LNCaP clone FGC (cell line): ENCODE results near the gene GTPBP4.

Experiments used
- DNase-seq: peaks from one replicate; pipeline ENCODE4 v3.0.0-alpha.2; 2011; ENCODE audit warnings: low read depth
- H3K4me3 ChIP-seq: 2 replicates; pipeline ENCODE4 v1.5.1; 2011; ENCODE audit warnings: mild to moderate bottlenecking, low read depth, low read length, control low read depth
- CTCF ChIP-seq: IDR thresholded peaks from 2 replicates; pipeline ENCODE4 v1.5.1; 2012; ENCODE audit warnings: mild to moderate bottlenecking; ENCODE audit not compliant: control insufficient read depth, insufficient read depth; ENCODE audit errors: extremely low read depth

The GTPBP4 gene

GRCh38 chr10:972763-973162 lies 15.5 kb upstream of the GTPBP4 start:
- no peak for DNase-seq
- no peak overlapping the region for H3K4me3 ChIP-seq
- no peak for TF ChIP-seq CTCF

GRCh38 chr10:974038-974784 lies 14.0 kb upstream of the GTPBP4 start:
- DNase-seq: no peak
- H3K4me3 ChIP-seq: no peak overlapping the region
- no peak for TF ChIP-seq CTCF

- no peak for TF ChIP-seq CTCF
- DNase-seq: no peak
- H3K4me3 ChIP-seq: no peak overlapping the region
Measured at GRCh38 chr10:974785-975074, 13.5 kb upstream of the GTPBP4 start.

- no peak for DNase-seq
- TF ChIP-seq CTCF: no peak
Measured at GRCh38 chr10:976316-976715, 11.9 kb upstream of the GTPBP4 start.

GRCh38 chr10:978826-979421 lies 9.3 kb upstream of the GTPBP4 start:
- no peak for DNase-seq
- TF ChIP-seq CTCF: no peak
- H3K4me3 ChIP-seq: no peak overlapping the region

More at GRCh38 chr10:976316-976715, 11.9 kb upstream of the GTPBP4 start:
- H3K4me3 ChIP-seq: no peak overlapping the region

- no peak overlapping the region for H3K4me3 ChIP-seq
- DNase-seq: no peak
- no peak for TF ChIP-seq CTCF
Measured at GRCh38 chr10:980468-981093, 7.7 kb upstream of the GTPBP4 start.
